K562 (cell line): Measurements from ENCODE around the gene ZFAND2B. TPM values are rescaled to one million over a fixed set of nuclear protein-coding genes. Genes with fewer than 3 reads are reported as not detected.
A peak's percentile ranks its signal among the peaks of the same experiment; 100 is the strongest.

Source experiments
- E2F4 ChIP-seq: sonication (generic); formaldehyde crosslinking; IDR thresholded peaks from 2 replicates; pipeline ENCODE4 v1.8.0; 2022; ENCODE audit warnings: mild to moderate bottlenecking, low read depth, missing genetic modification reagents
- MTA2 ChIP-seq: fragments of 450-650 bp; IDR thresholded peaks from 2 replicates; pipeline ENCODE4 v1.6.1; 2016; ENCODE audit warnings: low read depth
- NFIX ChIP-seq: fragments of 250-450 bp; sonication (Bioruptor Pico); IDR thresholded peaks from 2 replicates; pipeline ENCODE4 v1.4.0; 2020; ENCODE audit warnings: low read depth, mild to moderate bottlenecking, moderate library complexity
- NKRF ChIP-seq: fragments of 450-650 bp; IDR thresholded peaks from 2 replicates; pipeline ENCODE4 v1.6.1; 2016; ENCODE audit warnings: borderline replicate concordance
- PKNOX1 ChIP-seq: fragments of 450-650 bp; IDR thresholded peaks from 2 replicates; pipeline ENCODE4 v1.6.1; 2016
- PRDM10 ChIP-seq: fragments of 450-650 bp; IDR thresholded peaks from 2 replicates; pipeline ENCODE4 v1.6.1; 2018; ENCODE audit not compliant: partially characterized antibody
- RBM25 ChIP-seq: fragments of 200-400 bp; formaldehyde crosslinking; IDR thresholded peaks from 2 replicates; pipeline ENCODE4 v1.6.1; 2018; ENCODE audit warnings: low read length, low read depth, moderate library complexity; ENCODE audit not compliant: severe bottlenecking
- ZBTB11 ChIP-seq, 3 experiments: fragments of 200-800 bp in 1 of 3; fragments of 250-450 bp in 1 of 3; fragments of 450-650 bp in 1 of 3; sonication (Bioruptor Pico) in 1 of 3; sonication (Bioruptor generic) in 1 of 3; formaldehyde crosslinking in 1 of 3; IDR thresholded peaks; 2 replicates each; pipeline versions ENCODE4 v1.6.1 to v1.8.0; 2016 to 2022; ENCODE audit warnings: mild to moderate bottlenecking in 2 of 3, missing genetic modification characterization in 2 of 3, missing compliant biosample characterization in 1 of 3, moderate library complexity in 1 of 3
- ZNF134 ChIP-seq: fragments of 250-450 bp; sonication (Bioruptor Pico); conservative IDR thresholded peaks from 2 replicates; pipeline ENCODE4 v1.4.0; 2020
- ZNF197 ChIP-seq: fragments of 200-800 bp; sonication (Bioruptor generic); IDR thresholded peaks from 2 replicates; pipeline ENCODE4 v1.6.1; 2016; ENCODE audit warnings: low read depth, missing genetic modification characterization, missing compliant biosample characterization
- ZNF212 ChIP-seq: fragments of 450-650 bp; formaldehyde crosslinking; IDR thresholded peaks from 2 replicates; pipeline ENCODE4 v1.4.0; 2020; ENCODE audit warnings: mild to moderate bottlenecking
- ZNF316 ChIP-seq: fragments of 450-650 bp; IDR thresholded peaks from 2 replicates; pipeline ENCODE4 v1.6.1; 2016
- ZNF707 ChIP-seq: fragments of 250-450 bp; sonication (Bioruptor Pico); conservative IDR thresholded peaks from 2 replicates; pipeline ENCODE4 v1.8.0; 2022; ENCODE audit warnings: inconsistent platforms, mild to moderate bottlenecking, moderate library complexity
- ZNF75A ChIP-seq: fragments of 450-650 bp; formaldehyde crosslinking; IDR thresholded peaks from 2 replicates; pipeline ENCODE4 v1.4.0; 2020; ENCODE audit warnings: mild to moderate bottlenecking
- polyA plus RNA-seq, 8 experiments: library from polyadenylated mRNA; depleted of rRNA in 4 of 8; stranded (reverse) in 5 of 8; unstranded in 3 of 8; fragments of >200 nt; fragmentation: Nextera tagmentation in 2 of 8; fragmentation: Illumina TruSeq in 1 of 8; extraction: Ambion mirVana in 2 of 8; extraction: Trizol in 1 of 8; gene quantifications; 2 replicates each; pipeline versions ENCODE4 v1.2.1 to v1.2.3, GENCODE V29; 2011 to 2014; ENCODE audit warnings: inconsistent platforms in 1 of 8, missing spikeins in 1 of 8
- total RNA-seq, 7 experiments: library from RNA; depleted of rRNA in 6 of 7; stranded (reverse); fragments of >200 nt in 6 of 7; fragmentation: Illumina TruSeq in 2 of 7; extraction: Trizol in 2 of 7; gene quantifications; 2 replicates each; pipeline versions ENCODE4 v1.2.1 to v1.2.3, GENCODE V29; 2011 to 2021; ENCODE audit warnings: low replicate concordance in 1 of 7

The ZFAND2B gene
- total and polyA plus RNA-seq, 9 of the 15 experiments (the other 6 are each of a cell fraction or from before 2014, with no cell fraction given): 9.9 to 33.3 (median 26.1) TPM

- TF ChIP-seq RBM25: no peak
- TF ChIP-seq E2F4: no peak
- TF ChIP-seq NFIX: no peak
- no peak for TF ChIP-seq PRDM10
- peak; percentile 8; the same call in 1 of the 2 replicates for TF ChIP-seq ZNF316
- 0 out of 2 replicates have a peak, but pooled peaks have one; percentile 7 for TF ChIP-seq ZNF134
- peak in 2 of 3 experiments; percentile 64 to 80; a peak in 4 of 6 replicates for TF ChIP-seq ZBTB11 (CRISPR knock-in tag; IDR thresholded peaks at IDR 0.05)
- TF ChIP-seq ZNF197: no peak
- no peak for TF ChIP-seq PKNOX1
- TF ChIP-seq NKRF: no peak
- no peak for TF ChIP-seq MTA2
- TF ChIP-seq ZNF212 (CRISPR knock-in tag): no peak
- TF ChIP-seq ZNF707 (CRISPR knock-in tag): no peak
- no peak for TF ChIP-seq ZNF75A (CRISPR knock-in tag)
Measured at GRCh38 chr2:219177552-219178376, 28.8 kb upstream of the ZFAND2B start, which contains the start of gene RETREG2 (continued).
